NB4 (cell line): ENCODE measurements around the gene ADCY10.
A peak's percentile ranks its signal among the peaks of the same experiment; 100 is the strongest.

Source experiments
- DNase-seq: peaks from one replicate; pipeline ENCODE4 v3.0.0; 2010; ENCODE audit warnings: low read depth
- H3K4me3 ChIP-seq: one replicate; pipeline ENCODE4 v1.5.1; 2011; ENCODE audit warnings: mild to moderate bottlenecking, low read depth, low read length, moderate library complexity
- MYC ChIP-seq: IDR thresholded peaks from 2 replicates; pipeline ENCODE4 v1.6.1; 2011; ENCODE audit warnings: low read depth, low read length
- POLR2A ChIP-seq: IDR thresholded peaks from 2 replicates; pipeline ENCODE4 v1.6.1; 2011; ENCODE audit warnings: mild to moderate bottlenecking; ENCODE audit not compliant: insufficient read length; ENCODE audit errors: extremely low read depth
- TF ChIP-seq, protein P1 (sequence below): IDR thresholded peaks from one replicate; pipeline ENCODE4 v1.5.1; 2012; ENCODE audit warnings: low read depth, low read length
- TF ChIP-seq, protein P2 (sequence below): IDR thresholded peaks from 2 replicates; pipeline ENCODE4 v1.6.1; 2011; ENCODE audit warnings: low read depth, low read length

ADCY10 gene

DNA sequence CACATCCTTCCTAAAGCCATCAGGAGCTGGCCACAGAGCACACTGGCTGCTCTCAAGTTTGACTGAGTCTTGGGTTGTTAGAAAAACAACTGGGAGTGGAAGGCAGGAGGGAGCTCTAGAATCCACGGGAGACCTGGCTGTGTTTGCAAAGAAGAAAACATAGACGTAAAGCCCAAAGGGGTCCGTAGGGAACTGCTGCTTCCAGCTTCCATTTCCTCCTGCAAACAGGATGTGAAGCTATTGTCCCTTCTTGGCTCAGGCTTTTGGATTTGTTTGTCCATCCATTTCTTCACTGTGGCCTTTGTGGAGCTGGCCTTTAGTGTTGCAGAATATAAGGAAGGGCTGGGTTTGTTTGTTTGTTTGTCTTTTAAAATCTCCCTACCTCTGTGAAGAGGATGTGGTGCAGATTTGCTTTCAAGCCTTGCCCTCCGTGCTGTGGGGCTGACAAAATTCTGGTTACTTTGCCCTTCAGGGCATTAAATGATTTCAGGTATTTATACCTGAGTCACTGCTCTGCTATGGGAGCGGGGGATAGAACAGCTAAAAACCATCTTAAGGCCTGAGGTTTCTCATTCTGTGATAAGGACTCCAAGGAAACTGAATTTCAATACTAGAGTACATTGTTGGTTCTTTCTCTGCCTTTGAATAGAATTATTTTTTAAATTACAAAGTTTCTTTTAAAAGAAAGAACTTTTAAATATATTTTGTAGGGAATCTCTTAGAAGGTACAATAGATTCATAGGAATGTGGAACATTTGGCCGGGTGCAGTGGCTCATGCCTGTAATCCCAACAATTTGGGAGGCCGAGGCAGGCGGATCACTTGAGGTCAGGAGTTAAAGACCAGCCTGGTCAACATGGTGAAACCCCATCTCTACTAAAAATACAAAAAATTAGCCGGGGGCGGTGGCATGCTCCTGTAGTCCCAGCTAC, 117.9 kb downstream of the ADCY10 start:
- no peak for TF ChIP-seq MYC
- TF ChIP-seq, protein P1, sequence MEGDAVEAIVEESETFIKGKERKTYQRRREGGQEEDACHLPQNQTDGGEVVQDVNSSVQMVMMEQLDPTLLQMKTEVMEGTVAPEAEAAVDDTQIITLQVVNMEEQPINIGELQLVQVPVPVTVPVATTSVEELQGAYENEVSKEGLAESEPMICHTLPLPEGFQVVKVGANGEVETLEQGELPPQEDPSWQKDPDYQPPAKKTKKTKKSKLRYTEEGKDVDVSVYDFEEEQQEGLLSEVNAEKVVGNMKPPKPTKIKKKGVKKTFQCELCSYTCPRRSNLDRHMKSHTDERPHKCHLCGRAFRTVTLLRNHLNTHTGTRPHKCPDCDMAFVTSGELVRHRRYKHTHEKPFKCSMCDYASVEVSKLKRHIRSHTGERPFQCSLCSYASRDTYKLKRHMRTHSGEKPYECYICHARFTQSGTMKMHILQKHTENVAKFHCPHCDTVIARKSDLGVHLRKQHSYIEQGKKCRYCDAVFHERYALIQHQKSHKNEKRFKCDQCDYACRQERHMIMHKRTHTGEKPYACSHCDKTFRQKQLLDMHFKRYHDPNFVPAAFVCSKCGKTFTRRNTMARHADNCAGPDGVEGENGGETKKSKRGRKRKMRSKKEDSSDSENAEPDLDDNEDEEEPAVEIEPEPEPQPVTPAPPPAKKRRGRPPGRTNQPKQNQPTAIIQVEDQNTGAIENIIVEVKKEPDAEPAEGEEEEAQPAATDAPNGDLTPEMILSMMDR, result no peak
- H3K4me3 ChIP-seq, result no peak overlapping the region
- no peak for DNase-seq

DNA sequence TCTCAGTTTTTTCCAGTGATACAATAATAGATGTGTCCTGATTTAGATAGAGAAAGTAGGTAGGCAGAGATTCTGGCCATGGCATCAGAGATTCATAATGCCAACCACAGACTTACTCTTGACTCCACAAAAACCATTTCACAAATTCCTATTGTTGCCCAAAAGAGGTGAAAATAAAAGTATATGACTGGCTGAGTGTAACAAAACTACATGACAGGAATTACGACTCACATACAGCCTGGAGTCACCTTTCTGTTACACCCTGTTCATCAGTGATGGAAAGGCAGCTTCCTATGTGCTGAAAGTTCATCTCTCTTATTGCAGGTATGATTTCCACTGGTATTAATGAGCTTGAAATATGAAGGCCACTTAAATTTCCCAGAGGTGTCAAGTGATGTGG, 119.9 kb downstream of the ADCY10 start:
- TF ChIP-seq MYC, result no peak
- no peak for TF ChIP-seq POLR2A
- TF ChIP-seq, protein P1, result no peak
- TF ChIP-seq, protein P2, sequence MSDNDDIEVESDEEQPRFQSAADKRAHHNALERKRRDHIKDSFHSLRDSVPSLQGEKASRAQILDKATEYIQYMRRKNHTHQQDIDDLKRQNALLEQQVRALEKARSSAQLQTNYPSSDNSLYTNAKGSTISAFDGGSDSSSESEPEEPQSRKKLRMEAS, result no peak
- no peak for DNase-seq

DNA sequence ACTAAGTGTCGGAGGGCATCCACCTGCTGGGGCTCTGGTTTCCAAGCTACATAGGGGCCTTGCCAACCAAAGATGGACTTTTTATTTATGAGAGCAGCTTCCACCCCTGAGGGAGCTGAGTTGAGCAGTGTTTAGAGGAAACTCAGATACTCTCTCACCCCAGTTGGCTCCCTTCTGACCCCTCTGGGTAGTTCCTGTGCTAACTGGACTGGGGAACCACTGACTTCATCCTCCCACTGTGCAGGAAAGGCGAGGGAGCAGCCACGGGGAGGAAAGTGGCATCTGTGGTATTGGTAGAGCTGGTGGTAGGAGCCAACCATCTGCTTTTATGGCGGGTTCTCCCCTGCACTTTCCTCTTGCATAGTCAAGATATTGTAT, 121.8 kb downstream of the ADCY10 start:
- TF ChIP-seq POLR2A, result no peak
- peak; percentile 65 for DNase-seq
- no peak overlapping the region for H3K4me3 ChIP-seq

More for the DNA sequence above, 119.9 kb downstream of the ADCY10 start:
- H3K4me3 ChIP-seq, result no peak overlapping the region

DNA sequence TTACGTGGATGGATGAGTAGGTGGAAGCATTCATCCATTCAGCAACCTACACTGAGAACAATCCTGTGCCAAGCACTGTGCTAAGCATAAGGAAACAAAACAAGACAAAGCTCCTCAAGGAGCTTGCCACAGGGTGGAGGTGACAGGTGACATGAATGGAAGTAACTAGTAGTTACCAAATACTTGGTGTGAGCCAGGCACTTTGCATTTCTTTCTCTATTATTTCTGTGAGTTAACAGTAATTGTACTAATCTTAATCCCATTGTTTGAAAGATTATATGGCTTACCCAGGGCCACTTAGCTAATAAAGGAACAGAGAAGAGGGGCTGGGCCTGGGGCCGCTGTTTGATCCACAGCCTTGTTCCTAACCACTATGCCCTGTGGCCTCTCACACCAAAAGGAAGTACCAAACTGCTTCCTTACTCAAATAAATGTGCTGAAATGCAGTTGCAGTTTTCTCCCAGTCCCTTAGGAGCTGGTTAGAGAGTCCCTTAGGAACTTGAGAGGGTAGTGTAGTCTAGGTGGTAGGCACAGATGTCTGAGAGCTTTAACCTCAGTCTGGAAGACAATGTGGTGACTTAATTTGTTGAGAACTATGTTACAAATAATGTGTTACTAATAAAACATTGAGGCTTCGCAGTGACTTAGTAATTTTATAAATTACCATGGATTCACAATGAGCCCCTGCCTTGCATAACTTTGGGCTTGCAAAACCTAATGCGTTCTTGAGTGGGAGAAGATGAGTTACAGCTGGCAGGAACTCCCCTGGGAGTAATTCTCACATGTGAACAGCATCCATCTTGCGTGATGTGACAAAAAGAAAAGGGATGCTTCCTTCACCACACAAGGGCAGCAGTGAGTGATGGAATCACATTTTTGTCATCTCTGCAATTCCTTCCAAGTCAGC, 122.4 kb downstream of the ADCY10 start:
- no peak overlapping the region for H3K4me3 ChIP-seq
- DNase-seq, result peak; percentile 91
- peak; percentile 16; the same call in 1 of the 2 replicates for TF ChIP-seq MYC
- TF ChIP-seq, protein P2, result peak; percentile 41; the same call in 1 of the 2 replicates
- TF ChIP-seq, protein P1, result peak; percentile 5
- no peak for TF ChIP-seq POLR2A

DNA sequence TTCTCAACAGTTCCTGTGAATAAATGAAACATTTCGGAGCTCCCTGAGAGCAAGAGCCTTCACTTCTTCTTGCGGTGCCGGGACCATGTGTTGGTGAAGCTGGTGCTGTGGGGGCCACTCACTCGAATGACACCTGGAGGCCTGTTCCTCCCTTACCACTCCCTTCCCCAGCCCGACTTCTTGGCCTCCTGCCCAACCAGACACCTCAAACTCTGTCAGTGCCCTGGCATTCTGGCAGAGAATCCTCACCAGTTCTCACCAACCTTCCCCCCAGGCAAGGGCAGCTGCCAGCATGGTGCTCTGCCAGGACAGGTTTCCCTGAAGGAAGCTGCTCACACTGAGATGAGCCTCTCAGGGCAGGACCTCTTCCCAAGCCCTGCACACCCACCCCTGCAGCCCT, 123.8 kb downstream of the ADCY10 start:
- no peak for TF ChIP-seq POLR2A
- DNase-seq, result no peak
- no peak overlapping the region for H3K4me3 ChIP-seq

DNA sequence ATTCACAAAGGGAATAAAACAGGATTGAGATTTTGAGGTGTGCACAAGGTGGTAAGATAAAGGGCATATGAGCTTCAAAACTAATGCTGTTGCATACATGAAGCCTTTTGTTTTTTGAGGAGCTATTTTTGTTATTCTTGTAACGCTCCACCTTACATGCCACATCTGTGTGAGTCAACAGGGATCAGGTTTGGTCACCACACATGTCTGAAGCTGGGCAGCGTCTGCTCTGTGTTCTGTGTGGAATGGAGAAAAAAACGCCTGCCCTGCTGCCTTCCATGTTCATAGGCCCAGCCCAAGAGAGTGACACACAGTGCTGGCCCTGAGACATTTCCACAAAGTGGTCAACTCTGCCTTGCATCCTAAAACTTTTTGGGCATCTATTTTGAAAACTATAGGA, 124.4 kb downstream of the ADCY10 start:
- TF ChIP-seq, protein P2, result no peak
- TF ChIP-seq POLR2A (no peak), MYC (no peak)
- TF ChIP-seq, protein P1, result no peak
- no peak overlapping the region for H3K4me3 ChIP-seq

More for the DNA sequence above, 124.4 kb downstream of the ADCY10 start:
- no peak for DNase-seq
